ENCODE data around the gene TADA1.

The TADA1 gene, protein sequence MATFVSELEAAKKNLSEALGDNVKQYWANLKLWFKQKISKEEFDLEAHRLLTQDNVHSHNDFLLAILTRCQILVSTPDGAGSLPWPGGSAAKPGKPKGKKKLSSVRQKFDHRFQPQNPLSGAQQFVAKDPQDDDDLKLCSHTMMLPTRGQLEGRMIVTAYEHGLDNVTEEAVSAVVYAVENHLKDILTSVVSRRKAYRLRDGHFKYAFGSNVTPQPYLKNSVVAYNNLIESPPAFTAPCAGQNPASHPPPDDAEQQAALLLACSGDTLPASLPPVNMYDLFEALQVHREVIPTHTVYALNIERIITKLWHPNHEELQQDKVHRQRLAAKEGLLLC

DNA sequence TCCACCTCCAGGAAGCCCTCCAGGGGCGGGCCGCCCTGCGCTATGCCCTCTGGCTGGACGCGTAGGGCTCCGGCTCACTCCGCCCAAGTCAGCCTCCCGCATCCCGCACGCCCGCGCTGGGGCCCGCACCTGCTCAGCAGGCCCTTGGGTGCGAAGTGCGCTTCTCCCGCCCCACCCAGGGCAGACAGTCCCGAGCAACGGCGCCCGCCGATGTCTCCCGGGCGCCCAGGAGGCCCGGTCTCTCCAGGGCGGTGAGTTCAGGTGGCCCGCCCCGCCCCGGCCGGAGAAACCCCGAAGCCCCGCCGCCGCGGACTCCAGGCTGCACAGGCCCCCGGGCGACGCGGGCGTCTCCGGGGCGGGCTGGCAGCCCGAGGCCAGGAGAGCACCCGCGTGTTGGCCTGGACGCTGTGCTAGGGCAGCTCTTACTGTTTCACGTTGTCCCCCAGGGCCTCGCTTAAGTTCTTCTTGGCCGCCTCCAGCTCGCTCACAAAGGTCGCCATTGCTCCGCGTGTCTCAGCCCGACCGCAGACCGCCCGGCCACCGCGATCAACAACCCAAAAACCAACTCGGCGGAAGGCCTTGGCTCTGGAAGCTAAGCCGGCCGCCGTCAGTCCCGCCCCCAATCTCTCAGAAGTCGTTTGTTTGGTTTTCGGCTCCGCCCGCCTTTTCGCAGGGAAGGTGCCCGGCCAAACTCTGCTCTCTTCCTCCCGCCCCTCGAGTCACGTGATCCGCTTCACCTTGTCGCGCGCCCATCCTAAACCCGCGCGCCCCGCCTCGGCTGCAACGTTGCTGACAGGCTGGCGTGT is at the start of gene TADA1:
Gene TADA1 (minus strand): TSS at position 531 of the 806 bp plus-strand sequence. CDS start 31 bp downstream, at position 500.
- H3K27ac ChIP-seq (ENCODE audit: low read length) = peak within 1 kb of the TSS; percentile 71
- no peaks in the 10 kb centered on the region for H3K27me3 ChIP-seq (ENCODE audit: insufficient read depth, low read length)
- H3K9ac ChIP-seq (ENCODE audit: low read depth, low read length) = peak within 1 kb of the TSS; percentile 91
- H3K4me1 ChIP-seq (ENCODE audit: insufficient read depth, low read length) = peaks cover 8% of the 10 kb centered on the region; the same call in 1 of the 2 replicates
- H3K9me3 ChIP-seq (ENCODE audit: insufficient read depth, low read depth, low read length) = no peaks in the 10 kb centered on the region
- peaks cover 3% of the 10 kb centered on the region; the same call in 1 of the 2 replicates for H3K36me3 ChIP-seq (ENCODE audit: insufficient read depth, low read depth, low read length)
- peak within 1 kb of the TSS; percentile 95 for H3K4me3 ChIP-seq (ENCODE audit: low read length)

DNA sequence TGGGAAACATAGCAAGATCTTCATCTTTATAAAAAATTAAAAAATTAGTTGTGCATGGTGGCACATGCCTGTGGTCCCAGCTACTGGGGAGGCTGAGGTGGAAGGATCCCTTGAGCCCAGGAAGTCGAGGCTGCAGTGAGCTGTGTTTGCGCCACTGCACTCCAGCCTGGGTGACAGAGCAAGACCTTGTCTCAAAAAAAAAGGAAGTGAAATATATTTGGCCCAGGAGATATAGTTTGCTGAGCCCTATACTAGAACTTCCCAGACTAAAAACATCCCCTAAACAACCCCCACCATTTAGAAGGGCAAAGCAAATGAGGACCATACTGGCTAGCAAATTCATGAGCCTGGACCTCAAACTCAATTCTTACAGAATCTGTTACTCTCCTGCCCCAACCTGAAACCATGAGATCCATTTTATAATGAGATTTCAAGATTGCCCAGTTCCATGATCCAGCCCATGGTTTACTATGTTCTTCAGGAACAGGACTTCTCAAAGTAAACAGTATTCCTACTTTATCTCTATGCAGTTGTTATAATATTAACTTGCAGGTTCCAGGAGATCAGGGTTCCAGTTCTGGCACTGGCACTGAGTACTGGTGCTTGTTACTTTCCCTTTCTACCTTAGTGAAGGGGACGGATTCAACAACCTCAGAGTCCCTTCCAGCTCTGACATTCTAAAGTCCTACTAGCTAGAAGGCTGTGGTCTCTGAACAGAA is 48.9 kb upstream of the TADA1 start:
- Histone ChIP-seq H3K9ac (ENCODE audit: low read depth, low read length) (no peak overlapping the region), H3K9me3 (ENCODE audit: insufficient read depth, low read depth, low read length) (no peaks in the 10 kb centered on the region), H3K4me1 (ENCODE audit: insufficient read depth, low read length) (peaks cover 4% of the 10 kb centered on the region; the same call in 1 of the 2 replicates), H3K27ac (ENCODE audit: low read length) (no peak overlapping the region), H3K27me3 (ENCODE audit: insufficient read depth, low read length) (peaks cover 36% of the 10 kb centered on the region), H3K4me3 (ENCODE audit: low read length) (no peak overlapping the region), H3K36me3 (ENCODE audit: insufficient read depth, low read depth, low read length) (no peaks in the 10 kb centered on the region)

DNA sequence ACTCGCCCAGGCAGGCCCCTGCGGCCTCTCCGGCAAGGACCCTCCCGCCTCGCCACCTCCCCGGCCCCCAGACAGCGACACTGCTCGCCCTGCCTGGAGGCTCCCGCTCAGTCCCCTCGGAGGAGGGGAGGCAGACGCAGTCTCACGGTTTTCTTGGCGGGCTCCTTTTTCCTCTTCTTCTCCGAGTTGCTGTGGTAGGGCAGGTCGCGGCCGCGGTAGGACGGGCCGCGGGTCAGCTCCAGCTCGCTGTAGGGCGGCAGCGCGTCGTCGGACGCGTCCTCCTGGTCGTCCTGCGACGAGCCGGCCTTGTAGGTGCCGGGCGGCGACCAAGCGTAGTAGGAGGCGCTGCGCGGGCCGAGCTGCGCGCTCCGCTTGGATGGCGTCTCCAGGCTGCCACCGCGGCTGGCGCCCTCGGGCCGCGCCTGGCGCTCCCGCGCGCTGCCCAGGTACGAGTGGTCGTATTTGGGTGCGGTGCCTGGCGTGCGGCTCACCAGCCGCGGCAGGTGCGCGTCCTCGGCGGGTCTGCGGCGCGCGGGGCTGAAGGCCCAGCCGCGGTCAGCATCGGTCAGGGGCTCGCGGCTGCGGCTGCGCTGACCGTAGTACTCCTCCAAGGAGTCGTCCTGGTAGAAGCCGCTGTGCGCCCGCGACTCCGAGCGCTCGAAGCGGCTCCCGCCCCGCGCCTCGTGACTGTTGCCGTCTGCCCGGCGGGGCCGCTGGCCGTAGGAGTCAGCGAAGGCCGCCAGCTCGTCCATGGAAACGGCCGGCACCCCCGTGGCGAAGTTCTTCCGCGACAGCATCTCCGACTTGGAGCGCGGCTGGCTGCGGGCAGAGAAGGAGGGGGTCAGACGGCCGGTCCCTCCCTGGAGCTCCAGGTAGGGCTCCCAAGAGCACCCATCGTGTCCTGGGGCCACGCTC is 44.8 kb upstream of the TADA1 start:
- H3K9me3 ChIP-seq (ENCODE audit: insufficient read depth, low read depth, low read length) = no peaks in the 10 kb centered on the region
- H3K36me3 ChIP-seq (ENCODE audit: insufficient read depth, low read depth, low read length) = no peaks in the 10 kb centered on the region
- peak overlapping the region; percentile 62; the same call in 1 of the 2 replicates for H3K4me3 ChIP-seq (ENCODE audit: low read length)
- peaks cover 67% of the 10 kb centered on the region for H3K27me3 ChIP-seq (ENCODE audit: insufficient read depth, low read length)
- H3K9ac ChIP-seq (ENCODE audit: low read depth, low read length) = peak overlapping the region; percentile 38; the same call in 1 of the 2 replicates
- H3K4me1 ChIP-seq (ENCODE audit: insufficient read depth, low read length) = peaks cover 5% of the 10 kb centered on the region
- no peak overlapping the region for H3K27ac ChIP-seq (ENCODE audit: low read length)

DNA sequence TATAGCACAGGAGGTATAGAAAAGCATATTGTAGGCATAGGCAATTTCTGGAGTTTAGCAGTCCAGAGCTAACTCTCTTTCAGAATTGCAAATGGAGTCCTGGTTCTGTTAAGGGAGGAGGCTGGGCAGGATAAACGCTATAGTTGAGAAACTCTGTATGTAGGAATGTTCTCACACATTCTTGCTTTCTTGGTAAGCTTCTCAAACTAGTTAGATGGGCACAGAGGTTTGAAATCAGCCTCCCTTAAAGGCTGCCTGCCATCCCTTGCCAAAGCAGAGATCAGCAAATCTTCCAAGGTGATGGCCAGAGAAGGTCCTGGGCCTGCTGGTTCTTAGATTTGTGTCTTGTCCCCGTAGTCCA is 42.9 kb upstream of the TADA1 start:
- H3K9me3 ChIP-seq (ENCODE audit: insufficient read depth, low read depth, low read length) = no peaks in the 10 kb centered on the region
- no peak overlapping the region for H3K9ac ChIP-seq (ENCODE audit: low read depth, low read length)
- peaks cover 3% of the 10 kb centered on the region; the same call in 1 of the 2 replicates for H3K4me1 ChIP-seq (ENCODE audit: insufficient read depth, low read length)
- peaks cover 67% of the 10 kb centered on the region for H3K27me3 ChIP-seq (ENCODE audit: insufficient read depth, low read length)
- no peaks in the 10 kb centered on the region for H3K36me3 ChIP-seq (ENCODE audit: insufficient read depth, low read depth, low read length)
- H3K27ac ChIP-seq (ENCODE audit: low read length) = no peak overlapping the region
- no peak overlapping the region for H3K4me3 ChIP-seq (ENCODE audit: low read length)

DNA sequence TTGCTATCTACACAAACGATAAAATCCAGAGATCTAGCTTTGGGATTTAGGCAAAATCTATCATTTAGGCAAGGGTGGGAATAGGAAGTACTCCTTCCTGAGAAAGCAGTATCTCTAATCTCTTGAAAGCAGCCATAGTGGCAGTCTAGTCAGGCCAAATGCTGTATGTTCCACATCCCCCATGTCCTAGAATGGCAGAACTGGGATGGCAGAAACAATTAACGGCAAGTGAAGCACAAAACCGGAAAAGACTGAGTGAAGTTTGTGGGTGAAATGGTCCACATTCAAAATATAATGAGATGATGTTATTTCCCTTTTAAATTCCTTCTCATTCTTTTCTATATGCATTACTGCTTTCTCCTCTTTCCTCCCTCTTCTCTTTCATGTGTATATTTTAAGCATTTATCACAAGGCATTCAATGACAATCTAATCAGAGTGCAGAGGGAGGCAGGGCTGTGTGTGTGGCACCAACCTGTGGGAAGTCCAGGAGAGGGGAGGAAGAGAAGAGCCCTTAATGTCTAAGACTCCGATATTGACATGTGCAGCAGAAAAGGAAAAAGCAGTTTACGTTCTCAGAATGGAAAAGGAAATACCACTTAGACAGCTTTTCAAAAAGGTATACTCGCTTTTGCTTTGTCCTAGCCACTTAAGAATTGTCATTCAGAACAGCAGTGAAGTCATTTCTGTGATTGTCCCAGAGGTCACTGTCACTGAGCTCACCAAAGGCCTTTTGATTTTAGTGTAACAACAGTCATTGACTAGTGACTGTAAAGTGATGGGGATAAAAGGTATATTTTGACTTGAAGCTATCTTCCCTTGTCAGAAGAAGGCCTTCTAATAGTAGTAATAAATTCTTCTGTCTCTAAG is 42.3 kb upstream of the TADA1 start:
- Histone ChIP-seq H3K27me3 (ENCODE audit: insufficient read depth, low read length) (peaks cover 64% of the 10 kb centered on the region), H3K4me3 (ENCODE audit: low read length) (no peak overlapping the region), H3K9me3 (ENCODE audit: insufficient read depth, low read depth, low read length) (no peaks in the 10 kb centered on the region), H3K9ac (ENCODE audit: low read depth, low read length) (no peak overlapping the region), H3K4me1 (ENCODE audit: insufficient read depth, low read length) (peaks cover 3% of the 10 kb centered on the region; the same call in 1 of the 2 replicates), H3K36me3 (ENCODE audit: insufficient read depth, low read depth, low read length) (no peaks in the 10 kb centered on the region), H3K27ac (ENCODE audit: low read length) (no peak overlapping the region)

DNA sequence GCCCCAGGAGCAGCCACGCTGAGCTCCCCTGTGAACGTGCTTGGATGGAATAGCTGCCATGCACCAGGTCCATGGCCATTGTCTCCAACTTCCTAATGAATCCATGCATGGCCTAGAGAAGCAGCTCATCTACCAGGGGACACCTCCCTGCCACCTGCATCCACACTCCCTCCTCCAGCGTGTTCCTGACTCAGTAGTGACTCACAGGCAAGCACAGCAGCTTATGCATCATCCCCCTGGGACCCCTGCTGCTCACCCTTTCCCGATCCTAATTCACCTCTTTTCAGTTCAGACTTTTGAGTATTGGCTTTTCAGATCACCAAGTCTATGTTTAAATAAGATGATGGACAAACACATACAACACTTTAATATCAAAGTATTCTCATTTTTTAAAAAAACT is 39.9 kb upstream of the TADA1 start:
- H3K36me3 ChIP-seq (ENCODE audit: insufficient read depth, low read depth, low read length) = no peaks in the 10 kb centered on the region
- no peak overlapping the region for H3K9ac ChIP-seq (ENCODE audit: low read depth, low read length)
- peaks cover 3% of the 10 kb centered on the region; the same call in 1 of the 2 replicates for H3K4me1 ChIP-seq (ENCODE audit: insufficient read depth, low read length)
- no peak overlapping the region for H3K27ac ChIP-seq (ENCODE audit: low read length)
- peaks cover 41% of the 10 kb centered on the region for H3K27me3 ChIP-seq (ENCODE audit: insufficient read depth, low read length)
- H3K9me3 ChIP-seq (ENCODE audit: insufficient read depth, low read depth, low read length) = peaks cover 11% of the 10 kb centered on the region; the same call in 1 of the 2 replicates
- H3K4me3 ChIP-seq (ENCODE audit: low read length) = no peak overlapping the region

DNA sequence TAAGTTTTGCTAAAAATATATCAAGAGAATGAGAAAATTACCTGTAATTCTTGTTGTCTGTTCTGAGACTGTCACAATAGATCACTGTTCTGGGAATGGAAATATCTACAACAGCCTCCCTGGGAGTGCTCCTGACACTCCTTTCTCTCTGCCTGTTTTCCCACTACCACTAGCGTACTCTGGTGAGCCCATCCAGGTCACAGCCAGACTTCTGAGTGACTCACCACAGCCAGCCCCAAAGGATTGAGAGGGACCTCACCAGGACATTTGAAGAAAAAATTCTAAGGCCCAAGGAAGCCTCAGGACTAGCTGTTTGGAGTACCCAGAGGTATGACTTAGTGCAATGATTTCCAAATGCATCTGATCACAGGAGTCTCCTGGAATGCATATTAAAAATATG is 39.0 kb upstream of the TADA1 start:
- H3K9ac ChIP-seq (ENCODE audit: low read depth, low read length) = no peak overlapping the region
- H3K36me3 ChIP-seq (ENCODE audit: insufficient read depth, low read depth, low read length) = no peaks in the 10 kb centered on the region
- H3K27me3 ChIP-seq (ENCODE audit: insufficient read depth, low read length) = peaks cover 32% of the 10 kb centered on the region
- no peak overlapping the region for H3K27ac ChIP-seq (ENCODE audit: low read length)
- H3K4me1 ChIP-seq (ENCODE audit: insufficient read depth, low read length) = peaks cover 3% of the 10 kb centered on the region; the same call in 1 of the 2 replicates
- H3K9me3 ChIP-seq (ENCODE audit: insufficient read depth, low read depth, low read length) = peaks cover 13% of the 10 kb centered on the region; the same call in 1 of the 2 replicates
- H3K4me3 ChIP-seq (ENCODE audit: low read length) = no peak overlapping the region

DNA sequence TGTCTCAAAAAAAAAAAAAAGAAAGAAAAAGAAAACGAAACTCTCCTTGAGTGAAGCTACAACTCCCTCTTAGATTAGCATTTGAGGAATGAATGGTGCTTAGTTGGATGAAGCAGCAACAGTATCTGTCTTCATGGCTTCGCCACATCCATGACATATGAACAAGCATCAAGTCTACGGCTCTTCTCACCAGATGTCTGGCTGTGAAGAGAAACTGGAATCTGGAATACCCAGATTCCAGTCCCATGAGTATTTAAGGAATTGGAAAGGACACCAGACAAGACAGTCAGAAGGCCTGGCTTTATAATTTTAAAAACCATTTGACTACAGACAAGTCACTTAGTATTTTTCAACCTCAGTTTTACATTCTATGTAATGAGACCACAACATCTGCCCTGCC is 38.0 kb upstream of the TADA1 start:
- Histone ChIP-seq H3K4me3 (ENCODE audit: low read length) (no peak overlapping the region), H3K4me1 (ENCODE audit: insufficient read depth, low read length) (peaks cover 3% of the 10 kb centered on the region; the same call in 1 of the 2 replicates), H3K27ac (ENCODE audit: low read length) (no peak overlapping the region), H3K9me3 (ENCODE audit: insufficient read depth, low read depth, low read length) (peaks cover 13% of the 10 kb centered on the region; the same call in 1 of the 2 replicates), H3K36me3 (ENCODE audit: insufficient read depth, low read depth, low read length) (no peaks in the 10 kb centered on the region), H3K27me3 (ENCODE audit: insufficient read depth, low read length) (peaks cover 22% of the 10 kb centered on the region), H3K9ac (ENCODE audit: low read depth, low read length) (no peak overlapping the region)

DNA sequence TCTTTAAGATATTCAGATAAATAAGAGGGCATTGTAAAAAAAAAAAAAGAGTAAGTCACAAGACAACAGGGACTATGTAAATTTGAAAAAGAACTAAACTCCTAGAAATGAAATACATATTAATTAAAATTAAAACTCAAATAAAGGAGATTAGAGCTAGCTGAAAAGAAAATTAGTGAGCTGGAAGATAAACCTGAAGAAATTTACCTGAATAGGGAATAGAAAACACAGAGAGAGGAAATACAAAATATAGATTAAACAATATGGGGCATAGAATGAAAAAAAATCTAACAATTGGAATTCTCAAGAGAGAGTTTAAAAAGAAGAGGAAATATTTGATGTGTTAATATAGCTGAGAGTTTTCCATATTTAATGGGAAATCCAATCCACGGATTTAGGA is 35.6 kb upstream of the TADA1 start:
- Histone ChIP-seq H3K36me3 (ENCODE audit: insufficient read depth, low read depth, low read length) (no peaks in the 10 kb centered on the region), H3K9ac (ENCODE audit: low read depth, low read length) (no peak overlapping the region), H3K27me3 (ENCODE audit: insufficient read depth, low read length) (no peaks in the 10 kb centered on the region), H3K4me1 (ENCODE audit: insufficient read depth, low read length) (0 out of 2 replicates have a peak, but pooled peaks cover 3% of the 10 kb centered on the region), H3K27ac (ENCODE audit: low read length) (no peak overlapping the region), H3K9me3 (ENCODE audit: insufficient read depth, low read depth, low read length) (peaks cover 13% of the 10 kb centered on the region; the same call in 1 of the 2 replicates), H3K4me3 (ENCODE audit: low read length) (no peak overlapping the region)

DNA sequence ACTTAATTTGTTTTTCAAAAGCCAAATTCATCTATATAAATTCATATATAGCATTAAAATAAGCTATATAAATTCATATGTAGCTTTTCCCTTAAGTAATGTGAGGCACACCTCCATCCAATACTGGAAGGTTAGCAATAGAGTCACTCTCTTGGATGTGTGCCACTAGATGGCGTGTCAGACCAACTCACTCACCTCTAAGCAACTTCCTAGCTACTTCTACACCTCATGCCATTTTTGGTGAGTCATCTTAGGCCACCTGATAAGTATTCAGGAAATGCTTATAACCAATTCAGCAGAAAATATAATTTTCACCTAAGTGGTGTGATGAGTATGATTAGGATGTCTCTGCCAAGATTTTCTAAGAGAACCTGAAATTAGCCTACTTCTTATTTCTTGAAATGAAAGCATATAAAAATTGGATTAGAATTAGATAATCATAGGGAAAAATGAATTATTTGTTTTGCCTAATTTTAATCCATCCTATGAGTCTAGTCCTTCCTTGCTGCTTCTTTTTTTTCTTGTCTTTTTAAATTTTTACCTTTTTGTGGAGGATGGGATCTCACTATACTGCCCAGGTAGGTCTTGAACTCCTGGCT is 34.4 kb upstream of the TADA1 start:
- H3K27me3 ChIP-seq (ENCODE audit: insufficient read depth, low read length) = no peaks in the 10 kb centered on the region
- no peaks in the 10 kb centered on the region for H3K36me3 ChIP-seq (ENCODE audit: insufficient read depth, low read depth, low read length)
- H3K9me3 ChIP-seq (ENCODE audit: insufficient read depth, low read depth, low read length) = peaks cover 13% of the 10 kb centered on the region; the same call in 1 of the 2 replicates
- no peak overlapping the region for H3K4me3 ChIP-seq (ENCODE audit: low read length)
- no peak overlapping the region for H3K9ac ChIP-seq (ENCODE audit: low read depth, low read length)
- no peaks in the 10 kb centered on the region for H3K4me1 ChIP-seq (ENCODE audit: insufficient read depth, low read length)
- H3K27ac ChIP-seq (ENCODE audit: low read length) = no peak overlapping the region
